PC-9 (cell line): ENCODE results near the gene PLAC9.

ENCODE experiments used
- CTCF ChIP-seq: fragments of 200-600 bp; sonication (generic); conservative IDR thresholded peaks from 2 replicates; pipeline ENCODE4 v1.6.1; 2017; ENCODE audit warnings: mixed run types, antibody characterized with exemption, mild to moderate bottlenecking, moderate library complexity
- EZH2 ChIP-seq: fragments of 200-600 bp; sonication (generic); IDR thresholded peaks from 2 replicates; pipeline ENCODE4 v1.8.0; 2017; ENCODE audit warnings: antibody characterized with exemption, low read depth

GRCh38 chr10:80110986-80111385, 21.5 kb upstream of the PLAC9 start:
- no peak for TF ChIP-seq CTCF
- no peak for TF ChIP-seq EZH2
